ENCODE results near the gene COG5.
"Not testable (repeated sequence)": the region's sequence is repeated elsewhere in the genome, so short reads cannot be mapped to it uniquely, and the experiment has no call there.

The COG5 gene

GRCh38 chr7:107171496-107171895 is 392.2 kb downstream of the COG5 start:
- DNase-seq: no peak

DNA sequence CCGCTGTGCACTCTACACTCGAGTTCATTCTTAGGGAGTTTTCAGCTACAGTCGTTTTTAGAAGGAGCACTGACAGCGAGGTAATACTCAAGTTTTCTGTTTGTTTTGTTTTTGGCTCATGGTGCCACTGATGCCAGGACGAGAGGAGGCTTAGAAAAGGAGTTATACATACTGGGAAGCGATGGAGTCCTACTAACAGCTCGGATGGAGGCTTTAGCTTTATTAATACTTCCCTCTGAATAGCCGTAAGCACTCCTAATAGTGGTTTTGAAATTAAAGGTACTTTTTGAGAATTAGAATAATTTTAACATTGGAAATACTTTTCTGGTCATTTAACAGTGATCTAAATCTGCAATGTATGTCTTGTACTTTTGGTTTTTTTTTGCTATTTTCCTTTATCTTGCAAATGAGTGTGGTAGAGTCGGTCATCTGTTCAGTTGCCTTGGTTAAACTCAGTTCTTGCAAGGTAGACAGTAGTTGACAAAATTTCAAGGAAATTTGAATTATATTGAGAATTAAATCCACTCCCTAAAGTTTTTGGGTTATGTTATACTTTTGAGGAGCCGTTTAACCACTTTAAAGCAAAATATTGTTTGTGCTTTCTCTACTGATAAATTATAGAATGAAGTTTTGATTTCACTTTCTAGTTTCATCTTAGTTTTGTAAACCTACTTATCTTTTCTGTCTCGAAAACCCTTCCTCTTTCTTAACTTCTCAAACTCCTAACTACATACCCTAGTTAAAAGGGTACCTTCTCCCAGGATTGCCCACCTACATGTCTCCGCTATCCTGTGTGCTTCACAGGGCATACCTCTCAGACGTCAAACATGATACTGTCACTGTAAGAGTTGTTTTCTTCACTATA is 393.4 kb downstream of the COG5 start:
- DNase-seq: no peak

GRCh38 chr7:107169120-107170050 is 394.3 kb downstream of the COG5 start:
- DNase-seq: peak; percentile 68 to 87

DNA sequence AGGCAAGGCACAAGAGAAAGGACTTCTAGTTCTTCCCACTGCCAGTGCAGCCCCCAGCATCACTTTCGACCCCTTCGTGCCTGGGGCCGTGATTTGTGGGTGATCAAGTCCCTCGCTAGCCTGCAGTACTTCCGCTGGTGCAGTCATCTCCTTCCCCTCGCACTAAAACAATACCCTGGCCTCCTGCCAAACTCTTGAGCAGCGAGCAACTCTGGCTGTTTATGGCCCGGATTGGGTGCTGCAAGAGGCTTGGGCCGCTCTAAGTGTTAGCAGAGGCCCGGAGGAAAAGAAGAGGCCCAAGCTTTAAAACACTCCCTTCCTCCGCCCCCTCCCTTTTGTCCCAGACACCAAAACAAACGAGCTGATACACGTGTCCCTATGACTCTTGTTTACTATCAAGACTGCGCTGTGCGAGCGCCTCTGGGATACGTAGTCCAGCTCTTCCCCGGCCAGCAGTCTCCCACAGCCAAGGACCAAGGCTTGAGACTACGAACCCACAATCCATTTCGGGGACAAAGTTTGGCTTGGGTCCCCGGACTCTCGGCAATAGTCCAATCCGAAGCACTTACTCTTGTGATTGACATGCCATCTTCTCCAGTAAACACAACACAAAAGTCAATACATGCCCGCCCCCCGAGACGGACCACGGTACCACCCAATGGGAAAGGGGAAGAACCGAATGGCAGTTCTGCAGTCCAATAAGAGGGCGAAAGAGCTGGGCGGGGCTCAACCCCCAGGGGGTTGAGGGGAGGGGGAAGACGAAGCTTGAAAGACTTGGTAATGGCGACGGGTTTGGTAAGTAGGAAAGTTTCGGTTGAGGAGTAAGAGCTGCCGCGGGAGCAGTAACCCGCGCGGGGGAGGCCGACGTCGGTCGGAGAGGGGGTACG is 395.2 kb downstream of the COG5 start, which contains the start of gene HBP1:
TSS of gene HBP1 (plus strand) at position 771 of the 887 bp plus-strand sequence. CDS start 10,891 bp downstream, outside the sequence.
- DNase-seq: peak; percentile 89 to 99

DNA sequence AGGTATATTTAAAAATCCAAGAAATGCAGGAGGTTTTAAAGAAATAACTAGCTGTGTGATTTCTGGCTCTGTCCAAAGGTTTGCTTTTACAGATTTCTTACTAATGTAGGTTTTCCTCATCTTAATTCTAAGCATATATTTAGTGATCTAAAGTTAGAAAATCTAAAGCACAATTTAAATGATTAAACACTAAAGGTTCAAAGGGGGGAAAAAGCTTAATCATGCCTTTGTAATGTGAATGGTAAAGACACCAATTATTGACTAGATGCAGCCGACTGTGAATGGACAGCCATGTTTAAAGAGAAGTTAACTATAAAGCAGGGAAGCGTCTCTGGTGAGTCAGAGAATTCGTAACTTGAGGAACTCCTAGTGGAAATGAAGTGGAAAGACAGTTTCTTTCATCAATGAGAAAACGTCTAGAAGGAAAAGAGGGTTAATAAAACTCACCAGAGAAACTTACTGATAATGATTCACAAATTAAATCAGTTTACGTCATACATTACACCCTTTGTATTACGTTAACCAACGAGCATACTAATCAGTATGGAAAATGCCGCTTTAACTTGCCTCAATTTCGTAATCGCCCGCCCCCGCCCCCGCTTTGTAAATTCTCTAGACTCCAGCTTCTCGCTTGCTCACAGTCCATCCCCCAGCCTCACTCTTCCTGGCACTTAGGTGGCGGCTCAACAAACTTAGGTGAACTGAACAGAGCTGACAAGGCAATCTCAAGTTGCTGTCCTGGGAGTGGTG is 396.1 kb downstream of the COG5 start:
- DNase-seq: peak; percentile 68 to 89

- DNase-seq: no peak
Observed at GRCh38 chr7:107166736-107167426, 396.8 kb downstream of the COG5 start.

GRCh38 chr7:107165341-107165740 is 398.4 kb downstream of the COG5 start:
- no peak for DNase-seq

DNA sequence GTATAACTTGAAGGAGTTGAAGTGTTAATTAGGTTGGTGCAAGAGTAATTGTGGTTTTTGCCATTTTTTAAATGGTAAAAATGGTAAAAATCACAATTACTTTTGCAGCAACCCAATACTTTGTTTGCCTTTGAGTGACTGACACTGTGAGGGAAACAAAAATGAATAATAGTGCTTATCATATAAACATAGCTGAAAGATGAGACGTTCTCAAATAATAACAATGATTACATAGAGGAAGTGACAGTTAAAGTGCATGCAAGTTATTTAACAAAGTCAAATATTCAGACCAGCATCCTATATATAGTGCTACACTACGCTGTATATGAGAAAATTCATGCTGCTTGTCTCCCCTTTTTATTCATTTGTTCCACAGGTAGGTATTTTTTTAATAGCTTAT is 399.6 kb downstream of the COG5 start:
- DNase-seq: no peak

DNA sequence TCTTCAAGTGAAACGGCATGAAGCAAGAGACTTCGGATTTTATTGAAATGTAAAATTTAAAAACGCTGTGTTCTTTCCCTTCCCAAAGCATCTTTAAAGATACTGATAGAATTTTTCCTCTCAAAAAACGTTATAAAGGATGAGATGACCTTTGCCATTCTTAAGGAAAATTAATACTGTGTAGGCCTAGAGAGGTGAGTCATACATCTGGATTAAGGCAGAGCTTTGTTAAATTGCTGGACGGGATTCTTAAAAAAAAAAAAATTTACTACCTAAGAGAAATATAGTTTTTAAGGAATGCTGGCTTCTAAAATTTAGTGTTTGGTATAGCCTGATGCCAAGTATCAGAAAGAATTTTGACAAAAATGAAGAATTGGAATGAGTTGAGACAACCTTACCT is 401.2 kb downstream of the COG5 start:
- no peak for DNase-seq

DNA sequence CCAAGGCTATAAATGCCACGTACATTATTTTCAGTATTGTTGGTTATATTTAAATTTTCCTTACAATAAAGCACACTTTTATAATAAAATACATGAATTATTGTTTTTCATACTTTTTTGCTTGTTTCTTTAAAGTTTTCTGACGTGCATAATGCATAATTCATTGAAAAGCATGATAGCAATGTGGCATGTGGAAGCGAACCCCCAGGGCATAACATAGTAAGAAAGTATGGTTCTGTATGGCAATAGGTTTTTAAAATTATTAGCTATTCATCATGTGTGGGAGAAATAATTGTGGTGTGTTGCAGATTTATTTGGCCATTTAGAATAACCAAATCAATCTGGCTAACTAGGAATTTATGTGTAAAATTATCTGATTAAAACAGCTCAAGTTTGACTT is 402.3 kb downstream of the COG5 start:
- no peak for DNase-seq

DNA sequence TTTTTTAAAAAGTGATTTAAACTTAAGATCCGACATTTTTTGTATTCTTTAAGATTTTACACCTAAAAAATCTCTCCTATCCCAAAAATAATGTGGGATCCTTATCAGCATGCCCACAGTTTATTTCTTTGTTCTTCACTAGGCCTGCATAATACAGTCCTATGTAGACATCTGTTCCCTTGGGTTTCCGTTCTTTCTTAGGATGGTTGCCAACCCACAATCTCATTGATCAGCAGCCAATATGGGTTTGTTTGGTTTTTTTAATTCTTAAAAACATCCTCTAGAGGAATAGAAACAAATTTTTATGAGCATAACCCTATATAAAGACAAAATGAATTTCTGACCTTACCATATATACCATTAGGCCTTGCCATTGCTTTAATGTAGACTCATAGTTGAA is 403.3 kb downstream of the COG5 start:
- no peak for DNase-seq

DNA sequence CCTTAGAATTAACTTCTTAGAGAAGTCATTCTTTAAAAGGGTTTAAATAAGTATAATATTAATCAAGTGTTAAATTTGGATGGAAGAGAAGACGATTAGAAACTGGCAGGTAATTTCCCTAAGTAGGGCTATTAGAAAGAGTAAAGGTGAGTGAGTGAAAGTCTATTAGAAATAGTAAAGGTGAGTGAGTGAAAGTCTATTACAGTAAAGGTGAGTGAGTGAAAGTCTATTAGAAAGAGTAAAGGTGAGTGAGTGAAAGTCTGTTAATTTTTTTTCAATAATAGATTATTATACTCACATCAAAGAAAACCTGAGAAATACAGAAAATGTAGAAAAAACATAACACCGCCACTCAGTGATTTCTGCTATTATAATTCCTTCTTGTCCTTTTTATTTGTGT is 405.7 kb downstream of the COG5 start:
- DNase-seq: no peak

GRCh38 chr7:107157091-107157490 is 406.6 kb downstream of the COG5 start:
- DNase-seq: no peak

DNA sequence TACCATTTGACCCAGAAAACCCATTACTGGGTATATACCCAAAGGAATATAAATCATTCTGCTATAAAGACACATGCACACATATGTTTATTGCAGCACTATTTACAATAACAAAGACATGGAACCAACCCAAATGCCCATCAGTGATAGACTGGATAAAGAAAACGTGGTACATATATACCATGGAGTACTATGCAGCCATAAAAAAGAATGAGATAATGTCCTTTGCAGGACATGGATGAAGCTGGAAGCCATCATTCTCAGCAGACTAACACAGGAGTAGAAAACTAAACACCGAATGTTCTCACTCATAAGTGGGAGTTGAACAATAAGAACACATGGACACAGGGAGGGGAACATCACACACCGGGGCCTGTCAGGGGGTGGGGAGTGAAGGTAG is 408.0 kb downstream of the COG5 start:
- not testable (repeated sequence) for DNase-seq

- no peak for DNase-seq
Observed at GRCh38 chr7:107154826-107155225, 408.9 kb downstream of the COG5 start.

DNA sequence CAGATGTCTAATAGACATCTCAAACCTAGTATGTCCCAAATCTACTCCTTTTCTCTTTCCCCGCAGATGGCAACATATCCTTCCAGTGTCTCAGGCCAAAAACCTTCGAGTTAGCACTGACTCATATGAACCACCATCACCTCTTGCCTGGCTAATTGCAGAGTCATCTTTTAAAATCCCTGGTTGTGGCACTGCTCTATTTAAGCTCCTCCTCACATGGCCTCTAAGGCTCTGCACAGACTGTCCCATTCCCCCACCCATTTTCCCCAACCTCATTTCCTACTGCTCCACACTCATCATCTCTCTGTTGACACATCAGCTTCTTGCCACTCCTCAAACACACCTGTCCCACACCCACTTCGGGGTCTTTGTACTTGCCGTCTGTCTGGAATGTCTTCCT is 411.7 kb downstream of the COG5 start:
- DNase-seq: peak in 1 of 2 donors; percentile 24

All from bone marrow (tissue), 2 donors.